ENCODE measurements around the gene LECT2.

LECT2 gene

DNA sequence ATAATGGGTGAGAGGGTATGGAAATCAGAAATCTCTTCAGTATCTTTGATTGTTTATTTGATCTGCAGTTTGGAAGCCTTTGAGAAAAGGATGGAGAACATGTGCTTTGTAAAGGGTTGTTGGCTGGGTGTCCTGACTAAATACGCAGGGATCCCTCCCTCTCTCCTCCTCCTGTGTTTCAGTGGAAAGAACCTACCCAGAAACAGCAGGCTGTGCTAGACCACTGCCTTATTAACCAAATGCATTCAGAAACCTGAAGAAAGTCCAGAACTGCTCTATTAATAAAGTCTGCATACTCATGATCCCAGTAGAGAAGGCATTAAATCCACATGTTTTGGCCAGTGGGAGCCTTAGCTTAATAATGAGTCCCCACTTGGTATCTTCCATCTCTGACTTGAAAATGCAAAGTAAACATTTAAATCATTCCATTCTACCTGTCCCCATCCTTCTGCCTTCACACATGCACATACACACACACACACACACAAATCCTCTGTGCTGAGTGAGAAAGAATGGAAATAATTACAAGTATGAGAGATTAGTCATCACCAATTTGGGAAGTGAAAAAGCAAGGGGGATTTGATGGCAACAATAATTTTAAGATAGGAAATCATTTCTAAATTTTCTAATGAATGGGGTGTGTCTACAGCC is 10.0 kb upstream of the LECT2 start:
- no peak for TF ChIP-seq CTCF (conservative IDR thresholded peaks at IDR 0.05; ENCODE audit: low read depth, low read length)
- H3K36me3 ChIP-seq (ENCODE audit: insufficient read depth) = no peaks in the 10 kb centered on the region
- H3K4me1 ChIP-seq (ENCODE audit: low read depth, poor library complexity, severe bottlenecking) = no peaks in the 10 kb centered on the region
- H3K9ac ChIP-seq = no peak overlapping the region
- no peaks in the 10 kb centered on the region for H3K27me3 ChIP-seq (ENCODE audit: insufficient read depth, low read depth)
- H3K79me2 ChIP-seq (ENCODE audit: insufficient read depth, low read depth) = no peaks in the 10 kb centered on the region
- H2AFZ ChIP-seq (ENCODE audit: low read depth) = no peak overlapping the region
- H3K4me2 ChIP-seq = no peak overlapping the region
- H3K4me3 ChIP-seq (IDR thresholded peaks at IDR 0.05; ENCODE audit: insufficient read depth, low read depth, low read length) = no peak overlapping the region
- no peak overlapping the region for H3K27ac ChIP-seq
- H4K20me1 ChIP-seq (ENCODE audit: insufficient read depth) = no peaks in the 10 kb centered on the region

GRCh38 chr5:135955525-135955924 is 742 bp upstream of the LECT2 start:
- H3K9ac ChIP-seq = no peak overlapping the region
- H3K4me1 ChIP-seq (ENCODE audit: low read depth, poor library complexity, severe bottlenecking) = no peaks in the 10 kb centered on the region
- no peak overlapping the region for H2AFZ ChIP-seq (ENCODE audit: low read depth)
- no peaks in the 10 kb centered on the region for H3K27me3 ChIP-seq (ENCODE audit: insufficient read depth, low read depth)
- no peak overlapping the region for H3K4me3 ChIP-seq (IDR thresholded peaks at IDR 0.05; ENCODE audit: insufficient read depth, low read depth, low read length)
- H3K27ac ChIP-seq = no peak overlapping the region
- H3K4me2 ChIP-seq = no peak overlapping the region
- H3K79me2 ChIP-seq (ENCODE audit: insufficient read depth, low read depth) = no peaks in the 10 kb centered on the region
- TF ChIP-seq CTCF (conservative IDR thresholded peaks at IDR 0.05; ENCODE audit: low read depth, low read length) = no peak
- no peaks in the 10 kb centered on the region for H4K20me1 ChIP-seq (ENCODE audit: insufficient read depth)
- H3K36me3 ChIP-seq (ENCODE audit: insufficient read depth) = no peaks in the 10 kb centered on the region

- no peak for TF ChIP-seq CTCF (conservative IDR thresholded peaks at IDR 0.05; ENCODE audit: low read depth, low read length)
These were observed 933 bp downstream of the LECT2 start for GRCh38 chr5:135953850-135954249.

DNA sequence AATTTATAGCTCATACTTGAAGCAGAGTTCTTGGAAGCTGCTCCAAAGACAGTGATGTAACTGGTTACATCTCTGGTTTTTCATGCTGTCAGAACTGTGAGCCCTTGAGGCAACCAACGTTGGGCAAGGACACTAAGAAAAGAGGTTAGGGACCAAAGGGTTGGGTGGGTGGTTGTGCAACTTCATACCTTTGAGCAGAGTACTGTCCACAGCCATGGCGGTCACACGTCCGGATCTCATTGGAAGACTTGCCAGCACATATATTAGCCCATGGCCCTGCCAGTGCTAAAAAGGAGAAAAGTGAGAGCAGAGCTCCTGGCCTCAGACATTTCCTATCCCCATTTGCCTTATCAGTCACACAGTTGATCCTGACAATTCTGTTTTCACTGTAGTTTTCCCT is 2.1 kb downstream of the LECT2 start:
- Histone ChIP-seq H3K9ac (no peak overlapping the region), H2AFZ (ENCODE audit: low read depth) (no peak overlapping the region), H3K4me2 (no peak overlapping the region), H3K79me2 (ENCODE audit: insufficient read depth, low read depth) (no peaks in the 10 kb centered on the region), H3K27ac (no peak overlapping the region), H3K36me3 (ENCODE audit: insufficient read depth) (no peaks in the 10 kb centered on the region), H3K4me1 (ENCODE audit: low read depth, poor library complexity, severe bottlenecking) (no peaks in the 10 kb centered on the region), H3K4me3 (IDR thresholded peaks at IDR 0.05; ENCODE audit: insufficient read depth, low read depth, low read length) (no peak overlapping the region), H3K27me3 (ENCODE audit: insufficient read depth, low read depth) (no peaks in the 10 kb centered on the region), H4K20me1 (ENCODE audit: insufficient read depth) (no peaks in the 10 kb centered on the region)
- TF ChIP-seq CTCF (conservative IDR thresholded peaks at IDR 0.05; ENCODE audit: low read depth, low read length) = no peak

More at GRCh38 chr5:135953850-135954249, 933 bp downstream of the LECT2 start:
- Histone ChIP-seq H3K4me3 (IDR thresholded peaks at IDR 0.05; ENCODE audit: insufficient read depth, low read depth, low read length) (no peak overlapping the region), H3K27me3 (ENCODE audit: insufficient read depth, low read depth) (no peaks in the 10 kb centered on the region), H3K36me3 (ENCODE audit: insufficient read depth) (no peaks in the 10 kb centered on the region), H2AFZ (ENCODE audit: low read depth) (no peak overlapping the region), H3K79me2 (ENCODE audit: insufficient read depth, low read depth) (no peaks in the 10 kb centered on the region), H3K4me2 (no peak overlapping the region), H3K27ac (no peak overlapping the region), H3K4me1 (ENCODE audit: low read depth, poor library complexity, severe bottlenecking) (no peaks in the 10 kb centered on the region), H4K20me1 (ENCODE audit: insufficient read depth) (no peaks in the 10 kb centered on the region), H3K9ac (no peak overlapping the region)
